Lung microvascular endothelial cell (primary cell): ENCODE results near the gene BRAT1. TPM values are rescaled to one million over a fixed set of nuclear protein-coding genes. Genes with fewer than 3 reads are reported as not detected.

Experiments
- DNase-seq, 2 donors: peaks; one replicate each; pipeline versions ENCODE4 v3.0.0 to v3.0.0-alpha.2; 2010; ENCODE audit warnings: low read depth in 2 of 2
- total RNA-seq: library from RNA; depleted of rRNA; stranded (reverse); fragments of >200 nt; gene quantifications from 2 replicates; pipeline ENCODE4 v1.2.1, GENCODE V29; 2014

BRAT1 gene
- total RNA-seq, 1 donor from 2014 or later, result 21.8 TPM

DNA sequence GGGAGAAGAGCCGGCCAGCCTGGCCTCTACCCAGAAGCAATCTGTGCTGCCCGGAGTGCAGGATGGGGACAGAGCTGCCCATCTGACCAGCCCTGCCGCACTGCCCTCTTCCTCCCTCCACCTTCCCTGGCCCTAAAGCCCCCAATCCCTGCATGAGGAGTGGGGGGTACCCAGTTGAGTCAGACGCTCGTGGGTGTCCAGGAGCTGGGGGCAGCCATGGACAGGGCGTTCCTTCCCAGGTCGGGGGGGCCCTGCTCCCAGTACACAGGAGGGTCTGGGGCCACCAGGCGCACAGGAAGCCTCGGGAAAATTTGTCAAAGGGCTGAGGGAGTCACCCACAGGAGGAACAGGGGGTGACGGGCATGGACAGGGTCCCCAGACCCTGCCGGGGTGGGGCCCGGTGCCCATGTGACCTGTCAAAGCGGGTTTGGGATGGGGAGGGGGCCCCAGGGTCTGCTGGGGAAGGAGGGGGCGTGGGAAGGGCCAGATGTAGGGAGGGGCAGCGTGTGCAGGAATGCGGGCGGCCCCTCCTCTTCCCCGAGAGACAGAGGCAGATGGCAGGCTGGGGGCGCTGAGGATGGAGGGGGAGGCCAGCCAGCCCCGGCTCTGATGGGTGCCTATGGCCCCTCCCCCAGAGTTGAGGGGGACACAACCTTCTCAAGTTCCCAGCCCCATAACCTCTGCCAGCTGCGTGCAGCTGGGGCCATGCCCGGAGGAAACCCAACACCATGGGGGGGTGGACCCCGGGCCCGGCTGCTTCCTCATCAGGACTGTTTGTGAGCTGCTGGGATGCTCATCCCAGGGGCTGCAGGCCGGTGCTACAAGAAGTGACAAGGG, 57.6 kb downstream of the BRAT1 start:
- DNase-seq, result no peak

DNA sequence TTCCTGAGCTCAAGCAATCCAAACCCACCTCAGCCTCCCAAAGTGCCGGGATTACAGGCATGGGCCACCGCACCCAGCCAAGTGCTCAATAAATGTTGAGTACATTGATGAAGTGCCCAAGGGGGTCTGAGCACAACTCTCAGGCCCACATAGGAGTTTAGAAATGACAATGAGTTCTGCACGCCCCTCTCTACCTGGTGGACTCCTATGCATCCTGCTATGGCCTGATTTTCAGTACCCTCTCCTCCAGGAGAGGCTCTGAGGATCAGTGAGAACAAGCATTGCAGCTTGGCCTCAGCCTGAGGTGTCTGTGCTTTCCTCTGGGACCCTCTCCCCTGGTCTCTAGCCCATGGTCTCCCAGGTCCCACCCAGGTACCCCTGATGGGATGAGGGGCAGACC, 58.3 kb downstream of the BRAT1 start:
- no peak for DNase-seq

DNA sequence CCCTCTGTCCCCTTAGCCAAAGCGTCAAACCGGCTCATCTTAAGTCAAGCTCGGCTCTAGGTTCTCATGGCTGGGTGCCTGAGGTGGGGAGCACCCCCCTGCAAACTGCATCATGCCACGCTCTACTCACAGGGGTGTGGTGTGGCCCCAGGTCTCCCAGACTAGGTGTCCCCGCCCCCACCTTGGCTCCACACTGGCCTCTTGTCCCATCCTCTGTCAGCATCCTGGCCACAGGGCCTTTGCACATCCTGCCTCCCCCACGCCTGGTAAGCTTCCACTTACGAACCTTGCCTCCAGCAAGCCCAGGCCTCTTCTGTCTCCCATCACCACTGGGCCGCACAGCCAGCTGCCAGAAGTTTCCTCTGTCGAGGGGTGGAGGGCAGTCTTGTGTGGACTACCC, 58.9 kb downstream of the BRAT1 start:
- no peak for DNase-seq

DNA sequence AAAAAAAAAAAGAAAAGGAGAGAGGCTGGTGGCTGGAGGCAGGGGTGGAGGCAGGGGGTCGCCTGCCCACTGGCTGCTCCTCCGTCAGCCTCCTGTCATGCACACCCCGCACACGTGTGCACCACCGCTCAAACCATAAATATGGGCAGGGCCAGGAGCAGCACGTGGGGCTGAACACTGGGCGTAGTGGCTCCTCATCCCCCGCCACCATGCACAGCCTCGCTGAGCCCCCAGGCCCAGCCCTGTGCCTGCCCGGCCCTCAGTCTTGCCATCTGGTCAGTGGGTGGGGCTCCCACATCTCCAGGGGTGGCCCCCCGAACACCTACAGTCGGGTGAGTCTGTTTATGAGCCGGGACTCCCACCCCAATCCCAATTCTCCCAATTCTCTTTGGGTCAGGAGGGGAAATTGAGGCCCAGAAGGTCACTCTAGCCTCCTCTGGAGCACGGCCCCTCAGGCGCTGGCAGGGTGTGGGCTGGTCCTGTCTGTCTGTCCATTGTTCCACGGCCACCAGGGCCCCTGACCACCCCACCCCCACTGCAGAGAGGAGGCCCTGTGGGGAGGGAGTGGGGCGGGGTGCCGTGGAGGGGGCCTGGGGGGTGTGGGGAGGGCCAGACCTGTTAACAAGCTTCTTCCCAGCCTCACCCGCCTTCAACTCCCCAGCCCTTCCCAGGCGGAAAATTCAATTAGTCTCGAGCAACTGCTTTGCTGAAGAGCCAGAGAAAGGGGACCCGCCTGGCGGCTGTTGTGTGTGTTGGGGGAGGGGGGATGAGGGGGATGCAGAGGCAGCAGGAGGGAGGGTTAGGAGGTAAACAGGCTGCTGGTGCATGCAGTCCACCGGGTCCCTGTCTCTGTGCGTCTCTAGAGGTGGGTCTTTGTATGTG, 59.7 kb downstream of the BRAT1 start:
- DNase-seq, result no peak

DNA sequence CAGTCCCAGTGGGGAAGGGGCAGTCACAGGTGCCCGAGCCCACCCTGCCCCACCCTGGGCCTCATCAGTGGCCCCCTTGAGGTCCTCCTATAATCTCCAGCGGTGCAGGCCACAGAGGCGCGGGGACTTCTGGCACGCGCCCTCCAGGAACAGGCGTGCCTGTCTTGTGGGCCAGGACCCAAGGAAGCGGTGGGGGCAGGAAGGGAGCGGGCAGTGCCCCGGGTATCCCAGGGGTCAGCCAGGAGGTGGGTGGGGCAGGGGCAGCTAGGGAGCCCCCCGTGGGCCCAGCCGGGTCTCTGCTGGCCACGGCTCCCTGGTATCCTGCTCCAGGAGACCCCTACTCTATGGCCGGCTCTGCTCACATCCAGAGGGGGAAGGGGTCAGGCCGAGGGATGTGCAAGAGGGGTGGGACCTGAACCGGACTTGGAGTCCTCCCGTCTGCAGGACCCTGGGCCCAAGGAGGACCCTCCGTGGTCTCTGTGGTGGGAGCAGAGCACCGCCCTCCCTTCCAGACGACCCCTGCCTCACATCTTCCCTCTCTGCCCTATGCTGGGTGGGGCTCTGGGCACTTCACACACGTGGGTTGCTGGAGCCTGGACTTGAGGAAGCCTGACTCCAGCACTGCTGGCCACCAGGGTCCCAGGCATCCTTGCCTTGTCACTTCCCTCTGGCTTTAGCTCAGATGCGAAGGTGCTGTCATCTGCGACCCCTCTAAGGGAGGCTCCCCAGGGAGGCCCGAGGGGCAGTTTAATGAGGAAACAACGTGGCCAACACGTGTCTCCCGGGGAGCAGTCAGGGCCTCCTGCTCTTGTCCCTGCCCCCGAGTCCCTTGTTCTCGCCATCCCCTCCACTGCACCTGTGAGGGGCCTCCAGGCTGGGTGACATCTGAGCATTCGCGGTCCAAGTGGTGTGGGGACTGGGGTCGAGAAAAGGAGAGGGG, 60.9 kb downstream of the BRAT1 start:
- DNase-seq, result no peak

DNA sequence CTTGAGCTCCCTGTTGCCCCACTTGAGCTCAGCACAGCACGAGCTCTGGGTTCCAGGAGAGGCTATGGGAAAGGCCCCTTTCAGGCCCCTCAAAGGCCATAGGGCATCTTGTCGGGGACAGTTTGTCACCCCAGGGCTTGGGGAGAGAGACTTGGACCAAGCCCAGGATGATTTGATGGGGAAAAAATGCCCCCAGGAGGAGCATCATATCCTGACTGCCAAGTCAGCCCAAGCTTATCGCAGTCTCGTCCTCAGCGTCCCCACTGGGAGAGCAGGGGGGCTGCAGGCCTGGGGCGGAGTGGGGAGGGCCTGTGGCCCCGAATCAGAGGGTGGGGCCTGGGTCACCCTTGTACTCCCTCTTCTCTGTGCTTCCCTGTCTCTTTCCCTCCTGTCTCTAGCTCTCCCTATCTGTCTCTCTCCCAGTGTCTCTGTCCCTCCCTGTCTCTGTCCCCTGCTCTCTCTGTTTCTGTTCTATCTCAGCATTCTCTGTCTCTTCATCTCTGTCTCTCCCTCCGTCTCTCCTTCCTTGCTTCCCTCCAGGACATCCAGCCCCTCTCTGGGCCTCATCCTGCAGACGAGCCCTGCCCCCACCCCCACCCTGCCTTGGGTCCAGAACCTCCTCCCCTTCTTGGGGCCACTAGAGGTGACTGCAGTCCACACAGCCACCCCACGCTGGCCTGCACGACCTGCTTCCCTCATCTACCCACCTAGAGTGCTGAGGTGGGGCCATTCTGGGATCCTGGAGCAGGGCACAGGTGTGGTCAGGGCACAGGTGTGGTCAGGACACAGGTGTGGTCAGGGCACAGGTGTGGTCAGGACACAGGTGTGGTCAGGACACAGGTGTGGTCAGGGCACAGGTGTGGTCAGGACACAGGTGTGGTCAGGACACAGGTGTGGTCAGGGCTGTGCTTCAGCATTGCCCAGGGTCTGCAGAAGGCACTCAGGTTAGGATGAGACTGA, 61.8 kb downstream of the BRAT1 start:
- no peak for DNase-seq

DNA sequence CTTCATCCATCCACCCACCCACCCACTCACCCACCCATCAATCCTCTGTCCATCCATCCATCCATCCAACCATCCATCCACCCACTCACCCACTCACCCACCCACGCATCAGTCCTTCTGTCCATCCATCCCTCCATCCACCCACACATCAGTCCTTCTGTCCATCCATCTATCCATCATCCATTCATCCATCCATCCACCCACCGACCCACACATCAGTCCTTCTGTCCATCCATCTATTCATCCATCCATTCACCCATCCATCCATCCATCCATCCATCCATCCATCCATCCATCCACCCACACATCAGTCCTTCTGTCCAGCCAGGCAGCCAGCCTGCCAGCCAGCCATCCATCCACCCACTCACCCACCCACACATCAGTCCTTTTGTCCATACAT, 63.3 kb downstream of the BRAT1 start:
- no peak for DNase-seq

DNA sequence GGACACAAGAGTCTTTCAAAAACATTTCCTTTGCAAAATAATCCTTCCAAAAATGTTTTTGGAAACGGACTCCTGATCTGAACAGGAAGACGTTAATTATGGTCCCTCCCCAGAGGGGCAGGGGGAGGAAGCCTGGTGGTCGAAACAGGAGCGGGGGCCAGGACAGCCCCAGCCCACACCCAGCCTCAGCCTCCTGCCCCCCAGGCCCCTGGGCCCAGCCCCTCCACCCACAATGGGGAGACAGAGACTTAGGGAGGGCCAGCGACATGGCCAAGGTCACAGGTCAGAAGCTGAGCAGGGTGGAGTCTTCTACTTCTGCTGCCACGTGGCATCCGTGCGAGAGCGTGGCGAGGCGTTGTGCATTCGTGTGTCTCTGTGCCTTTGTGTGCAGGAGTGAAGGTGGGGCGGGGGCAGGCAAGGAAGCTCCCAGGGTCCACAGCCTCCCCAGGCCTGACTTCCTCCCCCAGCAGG, 65.1 kb downstream of the BRAT1 start:
- no peak for DNase-seq

DNA sequence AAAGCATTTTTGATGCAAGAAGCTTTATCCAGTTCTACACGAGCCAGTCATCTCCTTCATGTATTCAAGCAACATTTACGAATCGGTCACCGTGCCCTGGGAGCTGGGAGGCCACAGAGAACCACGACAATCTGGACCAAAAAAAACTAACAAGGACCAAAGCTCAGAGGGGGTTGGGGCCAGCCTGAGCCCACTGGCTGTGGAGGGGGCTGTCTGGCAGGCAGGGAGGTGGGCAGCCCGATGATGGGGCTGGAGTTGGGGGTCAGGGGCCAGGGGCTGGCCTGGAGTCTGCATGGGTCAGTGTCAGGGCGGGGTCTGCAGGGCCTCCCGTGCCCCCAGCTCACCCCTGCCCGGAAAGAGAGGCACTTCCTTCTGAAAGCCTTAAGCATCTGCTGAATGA, 66.6 kb downstream of the BRAT1 start:
- DNase-seq, result no peak

DNA sequence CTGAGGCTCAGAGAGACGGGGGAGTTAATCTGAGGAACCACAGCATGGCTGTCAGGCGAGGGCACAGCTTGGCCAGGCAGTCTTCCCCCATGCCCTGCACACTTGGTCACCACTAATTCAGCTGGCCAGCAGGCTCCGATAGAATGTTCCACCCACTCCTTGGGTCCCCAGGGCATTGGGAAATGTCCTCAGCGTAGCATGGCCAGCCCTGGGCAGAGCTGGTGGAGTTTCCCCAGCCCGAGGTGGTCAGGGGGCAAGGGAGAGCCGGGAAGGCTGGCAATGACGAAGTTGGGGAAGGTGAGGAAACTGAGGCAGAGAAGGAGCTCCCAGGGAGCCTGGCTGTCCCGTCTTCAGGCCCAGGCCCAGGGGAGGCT, 67.1 kb downstream of the BRAT1 start:
- DNase-seq, result no peak

Other genes with a start within 250 kb of the BRAT1 start
- gene SNX8, start 241.1 kb downstream of the BRAT1 start, total RNA-seq, result 5.6 and 6.5 TPM in 2 replicates
- 141 and 143 TPM in 2 replicates for gene EIF3B, start 200.7 kb downstream of the BRAT1 start, total RNA-seq
- gene CHST12, start 151.9 kb downstream of the BRAT1 start, total RNA-seq, result 2.8 and 3.8 TPM in 2 replicates
- gene GRIFIN, start 79.1 kb downstream of the BRAT1 start, total RNA-seq, result not detected in 2 replicates
- gene LFNG, start 35.8 kb downstream of the BRAT1 start, total RNA-seq, result 11.6 and 16.9 TPM in 2 replicates
- 4.6 and 6.0 TPM in 2 replicates for gene IQCE, start 3.5 kb upstream of the BRAT1 start, total RNA-seq
- gene TTYH3, start 76.5 kb upstream of the BRAT1 start, total RNA-seq, result 35.1 and 48.0 TPM in 2 replicates
- under 0.01 TPM in 1 of 2 replicates, not detected in the other for gene AMZ1, start 132.7 kb upstream of the BRAT1 start, total RNA-seq